Amniotic epithelial cell (primary cell): ENCODE measurements around the gene SLC25A22.
A peak's percentile ranks its signal among the peaks of the same experiment; 100 is the strongest.

ENCODE experiments used
- DNase-seq: peaks from one replicate; pipeline ENCODE4 v3.0.0-alpha.2; 2010; ENCODE audit warnings: low read depth

Gene SLC25A22

DNA sequence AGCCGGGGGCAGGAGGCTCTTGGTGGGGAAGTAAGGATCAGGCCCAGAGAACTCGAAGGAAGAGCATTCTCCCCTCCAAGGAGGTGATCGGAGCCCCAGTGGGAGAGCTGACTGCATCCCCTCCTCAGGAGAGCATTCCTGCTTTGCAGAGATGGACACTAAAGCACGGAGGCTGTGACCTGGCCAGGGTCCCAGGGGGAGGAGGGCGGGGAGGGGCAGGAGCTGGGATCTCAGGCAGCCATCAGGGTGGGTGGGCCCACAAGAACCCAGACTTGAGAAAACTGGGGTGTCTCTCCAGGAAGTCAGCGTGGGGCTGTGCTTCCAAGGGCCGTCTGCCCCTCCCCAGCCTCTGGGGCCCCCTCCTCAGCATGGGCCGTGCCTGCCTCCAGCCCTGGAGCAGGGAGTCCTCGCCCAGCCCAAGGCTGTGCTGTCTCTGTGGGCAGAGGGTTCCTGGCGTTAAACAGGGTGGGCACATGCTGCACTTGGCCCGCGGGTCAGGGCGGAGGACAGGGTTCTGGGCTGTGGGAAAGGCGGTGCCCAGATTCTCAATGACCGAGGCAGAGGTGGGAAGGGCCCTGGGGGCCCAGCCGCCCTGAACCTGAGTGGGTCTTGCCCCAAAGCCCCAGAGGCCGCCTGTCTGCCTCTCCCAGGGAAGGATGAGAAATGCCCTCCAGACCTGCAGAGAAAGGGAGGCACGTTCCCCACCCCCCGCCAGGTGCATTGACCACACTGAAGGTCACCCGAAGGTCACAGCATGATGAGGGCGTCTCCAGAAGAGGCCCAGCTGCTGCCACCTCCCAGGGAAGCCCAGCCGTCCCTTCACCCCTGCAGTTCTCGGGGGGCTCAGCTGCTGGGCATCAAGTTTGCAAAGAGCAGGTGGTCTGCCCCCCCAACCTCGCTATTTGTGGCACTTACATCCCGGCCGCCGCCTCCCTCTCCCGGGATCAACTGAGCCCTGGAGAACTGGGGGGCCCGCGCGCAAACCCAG is 8.8 kb downstream of the SLC25A22 start:
- DNase-seq, result no peak

DNA sequence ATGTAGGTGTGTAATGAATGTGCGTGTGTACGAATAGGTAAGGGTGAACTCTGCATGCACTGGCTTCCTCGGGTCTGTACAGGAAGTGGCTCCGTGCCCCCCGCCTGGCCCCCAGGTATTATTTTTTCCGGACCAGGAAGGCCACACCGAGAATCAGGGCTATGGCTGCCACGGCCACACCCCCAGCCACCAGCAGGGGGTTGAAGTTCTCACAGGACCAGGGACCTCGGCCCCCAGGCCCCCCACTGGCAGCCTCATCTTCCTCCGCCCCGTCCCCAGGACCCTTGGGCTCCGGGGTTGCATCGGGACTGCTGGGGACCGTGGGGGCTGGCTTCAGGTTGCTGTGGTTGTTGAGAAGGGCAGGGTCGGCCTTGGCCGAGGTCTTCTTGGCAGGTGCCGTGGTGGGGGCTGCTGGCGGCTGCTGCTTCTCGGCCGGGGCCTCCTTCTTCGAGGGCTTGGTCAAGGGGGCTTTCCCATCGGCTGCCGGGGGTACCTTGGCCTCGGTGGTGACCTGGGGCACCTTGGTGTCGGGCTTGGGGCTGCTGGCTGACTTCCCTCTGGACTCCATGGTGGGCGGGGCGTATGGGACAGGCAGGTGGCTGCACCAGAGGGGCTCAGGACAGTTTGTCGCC is 10.0 kb downstream of the SLC25A22 start:
- DNase-seq, result no peak

- DNase-seq, result no peak
Observed at GRCh38 chr11:787084-787675, 10.9 kb downstream of the SLC25A22 start.

GRCh38 chr11:786235-787083 is 11.6 kb downstream of the SLC25A22 start:
- DNase-seq, result no peak

GRCh38 chr11:783581-784015 is 14.5 kb downstream of the SLC25A22 start:
- peak; percentile 72 for DNase-seq

DNA sequence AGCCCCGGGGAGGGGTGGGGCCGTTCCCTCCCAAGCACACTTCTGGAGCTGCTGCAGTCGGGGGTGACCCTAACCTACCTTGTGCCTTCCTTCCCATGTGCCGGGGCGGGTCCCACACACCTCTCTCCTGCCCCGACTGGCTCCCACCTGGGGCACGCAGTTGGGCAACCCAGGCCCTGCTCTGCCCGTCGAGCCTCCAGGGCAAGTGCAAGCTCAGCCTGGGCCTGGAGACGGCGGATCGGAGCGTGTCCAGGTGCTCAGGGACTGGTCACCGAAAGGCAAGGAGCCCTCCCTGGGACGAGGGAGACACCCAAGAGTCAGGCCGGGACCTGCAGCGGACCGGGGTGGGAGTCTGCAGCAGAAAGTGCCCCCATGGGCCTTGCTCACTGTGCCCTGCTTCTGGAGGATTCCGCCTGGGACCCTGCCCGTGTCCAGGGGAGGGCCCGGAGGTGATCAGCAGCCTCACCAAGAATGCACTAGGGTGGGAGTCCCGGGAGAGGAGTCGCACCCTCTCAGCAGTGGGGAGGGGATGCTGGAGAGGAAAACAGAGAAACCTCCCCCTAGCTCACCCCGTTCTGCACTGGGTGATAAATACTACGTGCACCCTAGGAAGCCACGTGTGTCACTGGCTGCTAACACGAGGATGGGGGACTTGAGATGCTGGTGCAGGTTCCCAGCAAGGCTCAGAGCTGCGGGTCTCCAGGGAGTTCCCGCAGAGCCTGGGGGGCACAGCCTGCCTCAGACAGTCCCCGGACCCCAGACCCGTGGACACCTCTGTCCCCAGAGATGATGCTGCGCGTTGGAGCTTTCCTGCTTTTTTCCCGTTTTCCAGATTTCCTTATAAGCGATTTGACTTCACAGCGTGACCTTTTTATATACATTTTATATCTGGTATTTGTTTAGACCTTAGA is 15.6 kb downstream of the SLC25A22 start:
- no peak for DNase-seq

DNA sequence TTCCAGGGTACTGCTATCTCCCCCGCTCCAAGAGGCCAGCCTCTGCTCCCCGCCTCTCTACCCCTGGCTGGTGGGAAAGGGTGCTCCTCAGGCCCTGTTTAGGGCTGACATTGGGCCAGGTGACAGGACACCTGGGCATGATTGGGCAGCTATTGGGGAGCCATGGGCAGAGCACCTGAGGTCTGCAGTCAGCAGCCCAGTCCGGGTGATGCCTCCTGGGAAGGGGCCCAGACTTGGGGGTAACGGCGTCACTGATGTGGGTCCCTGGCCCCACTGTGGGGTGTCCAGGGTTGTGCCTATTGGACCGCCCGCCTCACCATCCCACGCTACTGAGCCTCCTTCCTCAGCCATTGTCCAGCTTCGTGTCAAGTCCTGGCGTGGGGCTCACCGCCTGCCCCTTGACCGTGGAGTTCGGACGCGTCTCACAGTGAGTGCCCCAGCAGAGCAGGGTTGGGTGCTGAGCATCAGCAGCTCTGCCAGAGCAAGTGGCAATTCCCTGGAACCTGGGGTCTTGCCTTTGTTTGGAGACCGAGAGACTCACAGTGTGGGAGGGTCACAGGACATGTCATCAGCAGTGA is 18.0 kb downstream of the SLC25A22 start:
- DNase-seq, result no peak

GRCh38 chr11:778976-779954 is 18.8 kb downstream of the SLC25A22 start:
- no peak for DNase-seq

DNA sequence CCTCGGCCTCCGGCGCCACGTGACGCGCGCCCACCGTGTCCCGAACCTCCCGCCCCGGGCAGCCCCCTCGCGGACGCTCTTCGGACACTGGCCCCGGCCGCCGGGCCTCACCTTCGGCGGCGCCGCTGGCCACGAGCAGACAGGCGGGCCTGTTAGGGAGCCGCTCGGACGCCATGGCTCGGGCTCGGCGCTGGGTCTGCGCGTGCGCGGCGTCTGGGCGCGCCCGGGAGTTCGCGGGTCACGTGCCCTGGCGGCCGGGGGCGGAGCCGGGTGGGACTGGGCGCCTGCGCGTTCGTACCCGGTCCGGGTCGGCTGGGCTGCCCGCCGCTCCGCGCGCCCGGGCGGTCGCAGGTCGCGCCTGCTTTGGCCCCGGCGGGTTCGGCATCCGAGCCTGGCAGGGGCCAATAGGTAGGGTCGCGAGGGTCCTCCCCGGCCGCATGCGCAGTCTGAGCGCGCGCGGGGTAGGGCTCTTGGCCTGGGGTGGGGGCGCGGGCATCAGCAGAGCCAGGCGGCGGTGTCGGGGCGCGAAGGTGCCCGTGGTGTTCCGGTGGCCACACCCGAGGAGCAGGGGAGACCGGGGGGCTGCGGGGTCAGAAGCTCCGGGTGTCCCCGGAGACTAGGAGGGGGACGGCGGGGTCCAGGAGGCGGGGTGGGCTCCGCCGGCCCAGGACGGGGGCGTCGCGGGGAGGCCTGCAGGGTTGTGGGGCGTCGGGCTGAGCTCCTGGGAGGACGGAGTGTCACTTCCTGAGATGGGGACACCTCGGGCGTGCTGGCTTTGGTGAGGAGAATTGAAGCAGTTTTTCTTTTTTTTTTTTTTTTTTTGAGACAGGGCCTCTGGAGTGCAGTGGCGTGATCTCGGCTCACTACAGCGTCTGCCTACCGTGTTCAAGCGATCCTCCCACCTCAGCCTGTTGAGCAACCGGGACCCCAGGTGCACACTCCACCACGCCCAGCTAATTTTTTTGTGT is 20.5 kb downstream of the SLC25A22 start, which contains the start of gene GATD1:
Gene GATD1, minus strand, starts transcription at position 200 of the 968 bp plus-strand sequence. Its CDS starts 25 bp downstream, at position 175.
- DNase-seq, result peak; percentile 67

DNA sequence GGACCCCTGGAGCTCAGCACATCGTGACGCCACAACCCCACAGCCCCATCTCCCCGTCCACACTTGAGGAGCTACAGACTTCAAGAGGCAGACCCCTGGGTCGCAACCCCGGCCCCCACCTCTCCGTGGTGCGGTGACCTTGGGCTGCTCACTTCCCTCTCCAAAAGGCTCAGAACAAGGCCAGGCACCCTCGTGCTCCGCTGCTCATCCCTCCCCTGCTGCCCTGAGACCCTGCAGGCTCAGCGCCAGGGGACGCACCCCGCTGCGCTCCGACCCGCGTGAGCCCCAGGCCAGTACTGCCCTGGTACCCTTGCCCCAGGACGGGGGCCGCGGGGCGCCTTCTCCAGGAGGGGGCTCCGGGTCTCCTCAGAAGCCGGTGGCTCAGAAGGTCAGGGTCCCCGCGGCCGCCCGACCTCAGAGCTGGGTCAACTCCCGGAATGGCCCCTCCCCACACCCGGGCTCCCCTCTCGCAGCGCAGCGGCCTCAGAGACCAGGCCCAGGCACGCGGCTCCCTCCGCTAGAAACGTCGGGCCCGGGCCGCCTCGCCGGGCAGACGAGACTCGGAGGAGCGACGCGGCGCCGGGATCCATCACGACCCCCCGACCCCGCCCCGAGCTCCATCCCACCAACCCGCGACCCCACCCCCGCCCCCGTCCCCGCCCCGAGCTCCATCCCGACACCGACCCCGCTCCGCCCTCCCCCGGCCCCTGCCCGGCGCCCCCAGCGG is 21.4 kb downstream of the SLC25A22 start:
- DNase-seq, result no peak

GRCh38 chr11:776263-776560 is 21.9 kb downstream of the SLC25A22 start:
- DNase-seq, result no peak

DNA sequence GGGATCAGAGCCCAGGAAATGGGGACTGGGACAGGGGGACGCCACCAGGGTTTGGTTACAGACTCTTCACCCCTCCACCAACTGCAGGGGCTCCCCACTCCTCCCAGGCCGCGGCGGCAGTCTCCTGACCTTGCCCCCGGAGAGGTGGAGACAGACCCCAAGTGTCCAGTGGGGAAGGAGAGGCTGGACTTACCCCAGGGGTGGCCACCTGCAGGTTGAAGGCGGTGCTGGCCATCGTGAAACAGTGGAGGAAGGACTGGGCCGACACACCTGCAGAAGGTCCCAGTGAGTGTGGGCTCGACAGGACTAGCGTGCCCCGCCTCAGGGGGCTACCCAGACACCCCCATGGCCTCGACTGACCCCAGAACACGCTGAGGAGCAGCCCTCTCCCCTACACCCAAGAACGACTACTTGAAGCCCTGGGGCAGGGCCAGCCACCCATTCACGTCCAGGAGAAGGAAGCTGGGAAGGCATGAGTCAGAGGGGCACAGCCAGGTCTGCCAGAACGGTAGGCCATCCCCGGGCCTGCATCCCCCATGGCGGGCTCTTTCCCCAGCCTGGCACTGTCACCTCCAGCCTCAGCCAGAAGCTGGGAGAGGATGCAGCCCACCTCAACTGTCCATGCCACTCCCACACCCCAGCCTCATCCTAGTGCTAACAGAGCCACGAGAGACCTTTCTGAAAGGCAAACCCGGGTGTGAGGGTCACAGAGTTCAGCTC is 23.0 kb downstream of the SLC25A22 start:
- DNase-seq, result no peak

- DNase-seq, result no peak
Observed at GRCh38 chr11:773830-774229, 24.3 kb downstream of the SLC25A22 start.

DNA sequence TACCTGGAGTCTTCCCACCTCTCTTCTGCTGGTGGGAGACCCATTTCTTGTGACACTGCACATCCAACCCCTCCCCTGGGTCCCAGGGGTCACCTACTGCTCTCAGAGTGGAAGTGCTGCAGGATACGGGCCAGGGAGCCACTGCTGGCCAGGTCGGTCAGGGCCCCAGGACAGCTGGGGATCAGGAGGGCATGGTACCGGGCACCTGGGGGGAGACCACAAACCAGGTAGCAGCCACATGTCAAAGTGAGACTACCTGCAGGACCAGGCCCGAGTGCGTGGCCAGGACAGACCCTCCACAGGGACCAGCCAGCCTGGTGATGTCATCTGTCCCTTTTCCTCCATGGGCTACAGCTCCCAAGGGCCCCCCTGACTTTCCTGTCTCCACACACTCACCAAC is 24.7 kb downstream of the SLC25A22 start:
- no peak for DNase-seq

- no peak for DNase-seq
Observed at GRCh38 chr11:772429-773390, 25.4 kb downstream of the SLC25A22 start.
